ENCODE data around the gene TMEM91. TPM values are rescaled to one million over a fixed set of nuclear protein-coding genes. Genes with fewer than 3 reads are reported as not detected.

The TMEM91 gene
- total RNA-seq, 1 donor, result 14.2 TPM

- Histone ChIP-seq H3K27me3 (ENCODE audit: insufficient read depth, low read length) (no peaks in the 10 kb centered on the region), H3K4me1 (ENCODE audit: insufficient read depth, low read length) (peaks cover 74% of the 10 kb centered on the region), H3K4me3 (ENCODE audit: low read length) (no peak overlapping the region), H3K9me3 (ENCODE audit: low read depth, low read length) (no peaks in the 10 kb centered on the region)
These were observed 33.0 kb downstream of the TMEM91 start for GRCh38 chr19:41409288-41409687.

GRCh38 chr19:41410336-41411054 is 34.2 kb downstream of the TMEM91 start:
- Histone ChIP-seq H3K4me3 (ENCODE audit: low read length) (no peak overlapping the region), H3K9me3 (ENCODE audit: low read depth, low read length) (no peaks in the 10 kb centered on the region), H3K4me1 (ENCODE audit: insufficient read depth, low read length) (peaks cover 78% of the 10 kb centered on the region), H3K27me3 (ENCODE audit: insufficient read depth, low read length) (no peaks in the 10 kb centered on the region)

GRCh38 chr19:41411100-41411967 is 35.0 kb downstream of the TMEM91 start:
- Histone ChIP-seq H3K9me3 (ENCODE audit: low read depth, low read length) (no peaks in the 10 kb centered on the region), H3K4me3 (ENCODE audit: low read length) (no peak overlapping the region), H3K27me3 (ENCODE audit: insufficient read depth, low read length) (no peaks in the 10 kb centered on the region), H3K4me1 (ENCODE audit: insufficient read depth, low read length) (peaks cover 69% of the 10 kb centered on the region)

GRCh38 chr19:41411968-41412265 is 35.6 kb downstream of the TMEM91 start:
- Histone ChIP-seq H3K4me3 (ENCODE audit: low read length) (no peak overlapping the region), H3K9me3 (ENCODE audit: low read depth, low read length) (no peaks in the 10 kb centered on the region), H3K27me3 (ENCODE audit: insufficient read depth, low read length) (no peaks in the 10 kb centered on the region), H3K4me1 (ENCODE audit: insufficient read depth, low read length) (peaks cover 63% of the 10 kb centered on the region)

GRCh38 chr19:41412953-41413352 is 36.6 kb downstream of the TMEM91 start:
- H3K9me3 ChIP-seq (ENCODE audit: low read depth, low read length), result no peaks in the 10 kb centered on the region
- peaks cover 53% of the 10 kb centered on the region for H3K4me1 ChIP-seq (ENCODE audit: insufficient read depth, low read length)
- H3K4me3 ChIP-seq (ENCODE audit: low read length), result no peak overlapping the region
- no peaks in the 10 kb centered on the region for H3K27me3 ChIP-seq (ENCODE audit: insufficient read depth, low read length)

GRCh38 chr19:41413947-41414346 is 37.6 kb downstream of the TMEM91 start:
- no peaks in the 10 kb centered on the region for H3K9me3 ChIP-seq (ENCODE audit: low read depth, low read length)
- H3K4me1 ChIP-seq (ENCODE audit: insufficient read depth, low read length), result peaks cover 52% of the 10 kb centered on the region
- no peaks in the 10 kb centered on the region for H3K27me3 ChIP-seq (ENCODE audit: insufficient read depth, low read length)
- no peak overlapping the region for H3K4me3 ChIP-seq (ENCODE audit: low read length)

- peaks cover 52% of the 10 kb centered on the region for H3K4me1 ChIP-seq (ENCODE audit: insufficient read depth, low read length)
- no peaks in the 10 kb centered on the region for H3K9me3 ChIP-seq (ENCODE audit: low read depth, low read length)
- no peaks in the 10 kb centered on the region for H3K27me3 ChIP-seq (ENCODE audit: insufficient read depth, low read length)
- no peak overlapping the region for H3K4me3 ChIP-seq (ENCODE audit: low read length)
These were observed 38.1 kb downstream of the TMEM91 start for GRCh38 chr19:41414461-41414860.

- H3K4me1 ChIP-seq (ENCODE audit: insufficient read depth, low read length), result peaks cover 52% of the 10 kb centered on the region
- H3K27me3 ChIP-seq (ENCODE audit: insufficient read depth, low read length), result no peaks in the 10 kb centered on the region
- no peaks in the 10 kb centered on the region for H3K9me3 ChIP-seq (ENCODE audit: low read depth, low read length)
- H3K4me3 ChIP-seq (ENCODE audit: low read length), result no peak overlapping the region
These were observed 38.8 kb downstream of the TMEM91 start for GRCh38 chr19:41415154-41415571.

- no peak overlapping the region for H3K4me3 ChIP-seq (ENCODE audit: low read length)
- peaks cover 52% of the 10 kb centered on the region for H3K4me1 ChIP-seq (ENCODE audit: insufficient read depth, low read length)
- no peaks in the 10 kb centered on the region for H3K27me3 ChIP-seq (ENCODE audit: insufficient read depth, low read length)
- H3K9me3 ChIP-seq (ENCODE audit: low read depth, low read length), result no peaks in the 10 kb centered on the region
These were observed 39.9 kb downstream of the TMEM91 start for GRCh38 chr19:41416194-41416674.

- H3K4me3 ChIP-seq (ENCODE audit: low read length), result no peak overlapping the region
These were observed 44.0 kb downstream of the TMEM91 start for GRCh38 chr19:41420101-41420880.

GRCh38 chr19:41421314-41421713 is 45.0 kb downstream of the TMEM91 start:
- Histone ChIP-seq H3K27me3 (ENCODE audit: insufficient read depth, low read length) (no peaks in the 10 kb centered on the region), H3K9me3 (ENCODE audit: low read depth, low read length) (no peaks in the 10 kb centered on the region), H3K4me1 (ENCODE audit: insufficient read depth, low read length) (peaks cover 76% of the 10 kb centered on the region), H3K4me3 (ENCODE audit: low read length) (no peak overlapping the region)

More at GRCh38 chr19:41420101-41420880, 44.0 kb downstream of the TMEM91 start:
- Histone ChIP-seq H3K4me1 (ENCODE audit: insufficient read depth, low read length) (peaks cover 67% of the 10 kb centered on the region), H3K27me3 (ENCODE audit: insufficient read depth, low read length) (no peaks in the 10 kb centered on the region), H3K9me3 (ENCODE audit: low read depth, low read length) (no peaks in the 10 kb centered on the region)

- no peaks in the 10 kb centered on the region for H3K27me3 ChIP-seq (ENCODE audit: insufficient read depth, low read length)
- H3K4me1 ChIP-seq (ENCODE audit: insufficient read depth, low read length), result peaks cover 83% of the 10 kb centered on the region
- no peaks in the 10 kb centered on the region for H3K9me3 ChIP-seq (ENCODE audit: low read depth, low read length)
- H3K4me3 ChIP-seq (ENCODE audit: low read length), result no peak overlapping the region
These were observed 45.6 kb downstream of the TMEM91 start for GRCh38 chr19:41421973-41422372.

GRCh38 chr19:41422456-41422855 is 46.1 kb downstream of the TMEM91 start:
- no peaks in the 10 kb centered on the region for H3K9me3 ChIP-seq (ENCODE audit: low read depth, low read length)
- H3K4me1 ChIP-seq (ENCODE audit: insufficient read depth, low read length), result peaks cover 86% of the 10 kb centered on the region
- no peak overlapping the region for H3K4me3 ChIP-seq (ENCODE audit: low read length)
- no peaks in the 10 kb centered on the region for H3K27me3 ChIP-seq (ENCODE audit: insufficient read depth, low read length)

- Histone ChIP-seq H3K27me3 (ENCODE audit: insufficient read depth, low read length) (no peaks in the 10 kb centered on the region), H3K9me3 (ENCODE audit: low read depth, low read length) (no peaks in the 10 kb centered on the region), H3K4me3 (ENCODE audit: low read length) (no peak overlapping the region), H3K4me1 (ENCODE audit: insufficient read depth, low read length) (peaks cover 91% of the 10 kb centered on the region)
These were observed 46.6 kb downstream of the TMEM91 start for GRCh38 chr19:41422955-41423354.
